Measurements from ENCODE around the gene ACBD4. TPM values are rescaled to one million over a fixed set of nuclear protein-coding genes. Genes with fewer than 3 reads are reported as not detected.
A peak's percentile ranks its signal among the peaks of the same experiment; 100 is the strongest.

ACBD4 gene
- total and polyA plus RNA-seq, 2 of the 13 experiments (the other 11 are each of a cell fraction or from before 2014, with no cell fraction given) = 16.1 to 26.9 TPM

GRCh38 chr17:45129426-45129939 lies 6.0 kb upstream of the ACBD4 start (continued):
- peak; percentile 54; the same call in 1 of the 2 replicates for TF ChIP-seq MED1 (CRISPR knock-in tag; IDR thresholded peaks at IDR 0.05)
- TF ChIP-seq ZNF205 (CRISPR knock-in tag; IDR thresholded peaks at IDR 0.05) = no peak
- no peak for TF ChIP-seq MTA3 (CRISPR knock-in tag; IDR thresholded peaks at IDR 0.05)
- no peak for TF ChIP-seq ZNF749 (CRISPR knock-in tag; IDR thresholded peaks at IDR 0.05; ENCODE audit: borderline replicate concordance)
- no peak for TF ChIP-seq MAFG (CRISPR knock-in tag; IDR thresholded peaks at IDR 0.05)
- TF ChIP-seq SNRNP70 (IDR thresholded peaks at IDR 0.05; ENCODE audit: low read depth, low read length) = no peak
- TF ChIP-seq YY1 (IDR thresholded peaks at IDR 0.05; ENCODE audit: insufficient read depth, insufficient replicate concordance, low read depth, low read length) = no peak
- TF ChIP-seq ZNF501 (CRISPR knock-in tag; IDR thresholded peaks at IDR 0.05) = no peak; the same call in 1 of the 2 replicates
- no peak for TF ChIP-seq ZMAT3 (CRISPR knock-in tag; conservative IDR thresholded peaks at IDR 0.05)
- no peak for TF ChIP-seq RAD21 (CRISPR knock-in tag; IDR thresholded peaks at IDR 0.05)
- TF ChIP-seq KLF6 (CRISPR knock-in tag; IDR thresholded peaks at IDR 0.05) = no peak
- TF ChIP-seq ZNF562 (CRISPR knock-in tag; IDR thresholded peaks at IDR 0.05; ENCODE audit: borderline replicate concordance) = no peak
- TF ChIP-seq ZNF761 (CRISPR knock-in tag; conservative IDR thresholded peaks at IDR 0.05) = no peak
- TF ChIP-seq SMC3 (IDR thresholded peaks at IDR 0.05; ENCODE audit: low read length) = no peak
- TF ChIP-seq RBM39 (IDR thresholded peaks at IDR 0.05; ENCODE audit: low read depth, low read length, poor library complexity, severe bottlenecking) = no peak
- no peak for TF ChIP-seq ZNF256 (CRISPR knock-in tag; conservative IDR thresholded peaks at IDR 0.05)
- peak; percentile 52; the same call in 1 of the 2 replicates for TF ChIP-seq ZBTB20 (CRISPR knock-in tag; IDR thresholded peaks at IDR 0.05; ENCODE audit: borderline replicate concordance, low read depth)
- TF ChIP-seq ZBTB14 (CRISPR knock-in tag; IDR thresholded peaks at IDR 0.05) = no peak
- TF ChIP-seq ZNF282 (IDR thresholded peaks at IDR 0.05; ENCODE audit: partially characterized antibody) = no peak
- TF ChIP-seq ZNF644 (CRISPR knock-in tag; IDR thresholded peaks at IDR 0.05; ENCODE audit: low read depth) = peak; percentile 78; the same call in 1 of the 2 replicates
- no peak for TF ChIP-seq ZNF160 (CRISPR knock-in tag; IDR thresholded peaks at IDR 0.05)
- 0 out of 2 replicates have a peak, but pooled peaks have one; percentile 50 for TF ChIP-seq ARNT2 (CRISPR knock-in tag; IDR thresholded peaks at IDR 0.05; ENCODE audit: low read depth)
- TF ChIP-seq ZFAT (CRISPR knock-in tag; conservative IDR thresholded peaks at IDR 0.05) = no peak
- TF ChIP-seq PCBP2 (optimal IDR thresholded peaks at IDR 0.05; ENCODE audit: low read depth, low read length, poor library complexity, severe bottlenecking) = no peak
- TF ChIP-seq FOXA3 (CRISPR knock-in tag; IDR thresholded peaks at IDR 0.05) = peak; percentile 65
- TF ChIP-seq ZNF263 (CRISPR knock-in tag; IDR thresholded peaks at IDR 0.05) = peak; percentile 98
- 0 out of 2 replicates have a peak, but pooled peaks have one; percentile 54 for TF ChIP-seq PAWR (CRISPR knock-in tag; IDR thresholded peaks at IDR 0.05; ENCODE audit: borderline replicate concordance)
- TF ChIP-seq HMG20B (CRISPR knock-in tag; conservative IDR thresholded peaks at IDR 0.05) = no peak
- no peak for TF ChIP-seq ZNF234 (CRISPR knock-in tag; conservative IDR thresholded peaks at IDR 0.05)
- no peak for TF ChIP-seq ZNF75D (CRISPR knock-in tag; IDR thresholded peaks at IDR 0.05; ENCODE audit: borderline replicate concordance)
- TF ChIP-seq ZNF556 (CRISPR knock-in tag; IDR thresholded peaks at IDR 0.05; ENCODE audit: borderline replicate concordance) = no peak
